Measurements from ENCODE around the gene MPV17L2.

DNA sequence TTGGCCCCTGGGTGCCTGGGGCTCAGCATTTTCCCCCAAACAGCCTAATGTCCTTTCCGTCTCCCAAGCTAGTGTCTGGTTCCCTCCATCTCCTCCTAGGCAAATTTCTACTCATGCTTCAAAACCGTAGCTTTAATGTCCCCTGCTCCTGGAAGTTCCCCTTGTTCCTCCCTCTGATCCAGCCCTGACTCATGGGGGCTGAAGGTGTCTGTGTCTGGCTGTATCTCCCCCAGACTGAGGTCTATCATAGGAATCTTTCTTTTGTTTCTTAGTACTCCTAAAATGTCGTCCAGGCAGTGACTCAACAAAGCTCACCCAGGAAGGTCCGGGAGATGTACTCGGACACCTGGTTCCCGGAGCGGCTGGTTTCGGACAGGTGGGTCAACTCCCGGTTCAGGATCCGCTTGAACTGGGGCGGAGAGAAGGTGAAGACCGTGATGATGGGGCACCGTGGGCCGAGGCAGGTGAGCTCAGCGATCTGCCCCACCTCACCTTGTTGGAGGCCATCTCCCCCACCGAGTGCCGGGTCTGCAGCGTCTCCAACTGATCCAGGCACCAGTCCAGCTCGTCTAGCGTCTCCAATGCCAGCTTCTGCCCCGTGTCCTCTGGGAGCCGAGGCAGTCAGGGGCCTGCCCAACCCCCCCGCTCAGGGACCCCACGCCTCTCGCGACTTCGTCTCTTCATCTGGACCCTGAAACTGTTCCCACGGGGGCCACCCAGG, 27.1 kb downstream of the MPV17L2 start:
- TF ChIP-seq POLR2A (IDR thresholded peaks at IDR 0.05) (no peak), CTCF (IDR thresholded peaks at IDR 0.05) (no peak)

Data from lower leg skin (tissue), 3 donors.